SU-DHL-6 (cell line): ENCODE measurements around the gene CST11.

Source experiments
- CTCF ChIP-seq: fragments of 200-600 bp; sonication (generic); IDR thresholded peaks from one replicate; pipeline ENCODE4 v1.5.1; 2017; ENCODE audit warnings: antibody characterized with exemption, mild to moderate bottlenecking, low read length, moderate library complexity; ENCODE audit not compliant: insufficient read depth, poor library complexity, severe bottlenecking
- EZH2phosphoT487 ChIP-seq: fragments of 200-600 bp; sonication (generic), shearing (Covaris generic); conservative IDR thresholded peaks from 2 replicates; pipeline ENCODE4 v1.6.1; 2018; ENCODE audit warnings: mild to moderate bottlenecking, antibody characterized with exemption, low read length, moderate library complexity, mixed read lengths

- TF ChIP-seq CTCF (no peak), EZH2phosphoT487 (no peak)
Measured at GRCh38 chr20:23435626-23436539, 16.8 kb downstream of the CST11 start.
